Neural cell (in vitro differentiated cells): ENCODE measurements around the gene GTPBP4. TPM values are rescaled to one million over a fixed set of nuclear protein-coding genes. Genes with fewer than 3 reads are reported as not detected.

ENCODE experiments used
- H2AFZ ChIP-seq: fragments of 200-600, 300-800 bp; sonication (generic), shearing (Covaris generic); 2 replicates; pipeline ENCODE4 v1.6.0; 2014; ENCODE audit warnings: low read depth, mild to moderate bottlenecking, antibody characterized with exemption, low read length, moderate library complexity
- H3F3A ChIP-seq: fragments of 200-600 bp; shearing (Covaris generic); 2 replicates; pipeline ENCODE4 v1.6.1; 2016; ENCODE audit warnings: mild to moderate bottlenecking, moderate library complexity, mixed read lengths, antibody characterized with exemption, low read length; ENCODE audit not compliant: insufficient read depth, poor library complexity, severe bottlenecking
- H3K27ac ChIP-seq: fragments of 200-600, 300-800 bp; sonication (generic), shearing (Covaris generic); 2 replicates; pipeline ENCODE4 v1.5.1; 2014; ENCODE audit warnings: mild to moderate bottlenecking, low read length, moderate library complexity
- H3K27me3 ChIP-seq: fragments of 300-800, 200-600 bp; sonication (generic), shearing (Covaris generic); 2 replicates; pipeline ENCODE4 v1.6.0; 2014; ENCODE audit warnings: mild to moderate bottlenecking, low read depth, low read length, moderate library complexity; ENCODE audit not compliant: insufficient read depth
- H3K36me3 ChIP-seq: fragments of 300-800, 200-600 bp; sonication (generic), shearing (Covaris generic); 2 replicates; pipeline ENCODE4 v1.5.1; 2014; ENCODE audit warnings: mild to moderate bottlenecking, antibody characterized with exemption, low read length, moderate library complexity; ENCODE audit not compliant: insufficient read depth
- H3K4me2 ChIP-seq: fragments of 300-800, 200-600 bp; sonication (generic), shearing (Covaris generic); 2 replicates; pipeline ENCODE4 v1.6.0; 2014; ENCODE audit warnings: mild to moderate bottlenecking, low read length
- H3K4me3 ChIP-seq: fragments of 300-800, 200-600 bp; sonication (generic), shearing (Covaris generic); 2 replicates; pipeline ENCODE4 v1.5.1; 2014; ENCODE audit warnings: mild to moderate bottlenecking, low read length, moderate library complexity
- H3K79me2 ChIP-seq: fragments of 200-600 bp; shearing (Covaris generic); replicated peaks from 2 replicates; pipeline ENCODE4 v1.6.0; 2014; ENCODE audit warnings: mild to moderate bottlenecking, low read length, moderate library complexity; ENCODE audit not compliant: insufficient read depth
- H3K9ac ChIP-seq: fragments of 300-800, 200-600 bp; sonication (generic), shearing (Covaris generic); 2 replicates; pipeline ENCODE4 v1.6.1; 2016; ENCODE audit warnings: mild to moderate bottlenecking, low read length, mixed read lengths
- H3K9me2 ChIP-seq: fragments of 200-600 bp; shearing (Covaris generic); 2 replicates; pipeline ENCODE4 v1.6.1; 2016; ENCODE audit warnings: mild to moderate bottlenecking, low read length, mixed read lengths; ENCODE audit not compliant: insufficient read depth
- H3K9me3 ChIP-seq: fragments of 200-600, 300-800 bp; sonication (generic), shearing (Covaris generic); 2 replicates; pipeline ENCODE4 v1.6.1; 2016; ENCODE audit warnings: mild to moderate bottlenecking, mixed run types, low read length, moderate library complexity, mixed read lengths
- H4K20me1 ChIP-seq: fragments of 200-600 bp; shearing (Covaris generic); 2 replicates; pipeline ENCODE4 v1.6.1; 2016; ENCODE audit warnings: mild to moderate bottlenecking, mixed run types; ENCODE audit not compliant: insufficient read depth
- CTCF ChIP-seq: fragments of 450-650 bp; IDR thresholded peaks from 2 replicates; pipeline ENCODE4 v1.5.1; 2014; ENCODE audit warnings: antibody characterized with exemption, mild to moderate bottlenecking, moderate library complexity; ENCODE audit not compliant: poor library complexity, severe bottlenecking
- EP300 ChIP-seq: fragments of 450-650 bp; conservative IDR thresholded peaks from 2 replicates; pipeline ENCODE4 v1.6.1; 2014; ENCODE audit warnings: antibody characterized with exemption, mild to moderate bottlenecking, moderate library complexity; ENCODE audit not compliant: poor library complexity, severe bottlenecking
- EZH2 ChIP-seq: fragments of 200-600, 300-800 bp; shearing (Covaris generic), sonication (generic); IDR thresholded peaks from 2 replicates; pipeline ENCODE4 v1.6.1; 2014; ENCODE audit warnings: antibody characterized with exemption, low read length, borderline replicate concordance, mild to moderate bottlenecking; ENCODE audit not compliant: insufficient read depth, poor library complexity, severe bottlenecking
- MXI1 ChIP-seq: fragments of 450-650 bp; conservative IDR thresholded peaks from 2 replicates; pipeline ENCODE4 v1.6.1; 2014; ENCODE audit warnings: antibody characterized with exemption, mild to moderate bottlenecking; ENCODE audit not compliant: poor library complexity, severe bottlenecking
- POLR2AphosphoS5 ChIP-seq: IDR thresholded peaks from 2 replicates; pipeline ENCODE4 v1.6.1; 2012
- RAD21 ChIP-seq: fragments of 450-650 bp; conservative IDR thresholded peaks from 2 replicates; pipeline ENCODE4 v1.6.1; 2014; ENCODE audit warnings: antibody characterized with exemption, mild to moderate bottlenecking, moderate library complexity
- REST ChIP-seq: IDR thresholded peaks from 2 replicates; pipeline ENCODE4 v1.6.1; 2012; ENCODE audit warnings: borderline replicate concordance
- SMC3 ChIP-seq: fragments of 450-650 bp; conservative IDR thresholded peaks from 2 replicates; pipeline ENCODE4 v1.6.1; 2014; ENCODE audit warnings: antibody characterized with exemption, mild to moderate bottlenecking, moderate library complexity; ENCODE audit not compliant: poor library complexity
- TAF1 ChIP-seq: IDR thresholded peaks from 2 replicates; pipeline ENCODE4 v1.6.1; 2012; ENCODE audit warnings: low read depth
- polyA plus RNA-seq: library from polyadenylated mRNA; depleted of rRNA; stranded (reverse); fragments of >200 nt; gene quantifications from 2 replicates; pipeline ENCODE4 v1.2.3, GENCODE V29; 2014

Gene GTPBP4
- polyA plus RNA-seq, 1 donor from 2014 or later, result 32.7 TPM

- H3K9ac ChIP-seq, result no peak overlapping the region
- TF ChIP-seq EP300 (no peak), POLR2AphosphoS5 (no peak), EZH2 (no peak)
- H3K36me3 ChIP-seq, result peaks cover 6% of the 10 kb centered on the region
- H3K27ac ChIP-seq, result no peak overlapping the region
- peaks cover 20% of the 10 kb centered on the region for H4K20me1 ChIP-seq
- H3F3A ChIP-seq, result peaks cover 8% of the 10 kb centered on the region
- H3K9me3 ChIP-seq, result no peaks in the 10 kb centered on the region
- H3K4me2 ChIP-seq, result no peak overlapping the region
- no peaks in the 10 kb centered on the region for H3K27me3 ChIP-seq
- H3K79me2 ChIP-seq, result peaks cover 70% of the 10 kb centered on the region
- no peak overlapping the region for H2AFZ ChIP-seq
- no peaks in the 10 kb centered on the region for H3K9me2 ChIP-seq
- peak overlapping the region; percentile 60 for H3K4me3 ChIP-seq
These were observed 57.2 kb downstream of the GTPBP4 start for GRCh38 chr10:1045415-1045814.

- no peaks in the 10 kb centered on the region for H3K36me3 ChIP-seq
- peak overlapping the region; percentile 96 for H3K9ac ChIP-seq
- peak overlapping the region; percentile 96 for H3K4me2 ChIP-seq
- TF ChIP-seq CTCF, result no peak
- TF ChIP-seq SMC3, result no peak
- no peak for TF ChIP-seq EZH2
- TF ChIP-seq TAF1, result no peak
- no peak for TF ChIP-seq EP300
- TF ChIP-seq RAD21, result no peak
- no peak for TF ChIP-seq REST
- TF ChIP-seq MXI1, result no peak
- TF ChIP-seq POLR2AphosphoS5, result no peak
- H3K79me2 ChIP-seq, result peaks cover 74% of the 10 kb centered on the region
- H3K4me3 ChIP-seq, result peak overlapping the region; percentile 81
- H3K9me2 ChIP-seq, result no peaks in the 10 kb centered on the region
- peak overlapping the region; percentile 99 for H3K27ac ChIP-seq
- peak overlapping the region; percentile 42 for H2AFZ ChIP-seq
- H3K27me3 ChIP-seq, result no peaks in the 10 kb centered on the region
- peaks cover 20% of the 10 kb centered on the region for H4K20me1 ChIP-seq
- peaks cover 8% of the 10 kb centered on the region for H3F3A ChIP-seq
- H3K9me3 ChIP-seq, result no peaks in the 10 kb centered on the region
These were observed 59.7 kb downstream of the GTPBP4 start for GRCh38 chr10:1047937-1048336.

GRCh38 chr10:1048349-1048731 lies 60.1 kb downstream of the GTPBP4 start:
- Histone ChIP-seq H3K27ac (peak overlapping the region; percentile 99), H3K4me2 (peak overlapping the region; percentile 96), H4K20me1 (peaks cover 19% of the 10 kb centered on the region), H3K9ac (peak overlapping the region; percentile 96), H3F3A (peaks cover 8% of the 10 kb centered on the region), H2AFZ (peak overlapping the region; percentile 42), H3K36me3 (no peaks in the 10 kb centered on the region), H3K4me3 (peak overlapping the region; percentile 81), H3K9me3 (no peaks in the 10 kb centered on the region), H3K27me3 (no peaks in the 10 kb centered on the region), H3K9me2 (no peaks in the 10 kb centered on the region), H3K79me2 (peaks cover 74% of the 10 kb centered on the region)
- TF ChIP-seq TAF1, result no peak
- TF ChIP-seq MXI1, result peak; percentile 62
